ENCODE data around the gene FAM13A.

The FAM13A gene

GRCh38 chr4:89044147-89044900 is 12.7 kb downstream of the FAM13A start:
- H3K4me3 ChIP-seq (ENCODE audit: low read length): no peak overlapping the region
- no peak for DNase-seq (ENCODE audit: low read depth)
- TF ChIP-seq CTCF (IDR thresholded peaks at IDR 0.05; ENCODE audit: insufficient read depth, low read depth, low read length, missing control alignments): no peak

GRCh38 chr4:89042055-89042454 is 14.9 kb downstream of the FAM13A start:
- no peak for TF ChIP-seq CTCF (IDR thresholded peaks at IDR 0.05; ENCODE audit: insufficient read depth, low read depth, low read length, missing control alignments)
- H3K4me3 ChIP-seq (ENCODE audit: low read length): no peak overlapping the region
- DNase-seq (ENCODE audit: low read depth): no peak

- TF ChIP-seq CTCF (IDR thresholded peaks at IDR 0.05; ENCODE audit: insufficient read depth, low read depth, low read length, missing control alignments): no peak
- H3K4me3 ChIP-seq (ENCODE audit: low read length): no peak overlapping the region
- DNase-seq (ENCODE audit: low read depth): no peak
Measured at GRCh38 chr4:89039730-89040338, 17.2 kb downstream of the FAM13A start.

GRCh38 chr4:89036535-89036934 is 20.4 kb downstream of the FAM13A start:
- H3K4me3 ChIP-seq (ENCODE audit: low read length): no peak overlapping the region

GRCh38 chr4:89031272-89031671 is 25.7 kb downstream of the FAM13A start:
- DNase-seq (ENCODE audit: low read depth): no peak
- TF ChIP-seq CTCF (IDR thresholded peaks at IDR 0.05; ENCODE audit: insufficient read depth, low read depth, low read length, missing control alignments): no peak
- no peak overlapping the region for H3K4me3 ChIP-seq (ENCODE audit: low read length)

More at GRCh38 chr4:89036535-89036934, 20.4 kb downstream of the FAM13A start:
- no peak for TF ChIP-seq CTCF (IDR thresholded peaks at IDR 0.05; ENCODE audit: insufficient read depth, low read depth, low read length, missing control alignments)
- no peak for DNase-seq (ENCODE audit: low read depth)

- H3K4me3 ChIP-seq (ENCODE audit: low read length): no peak overlapping the region
- DNase-seq (ENCODE audit: low read depth): no peak
- no peak for TF ChIP-seq CTCF (IDR thresholded peaks at IDR 0.05; ENCODE audit: insufficient read depth, low read depth, low read length, missing control alignments)
Measured at GRCh38 chr4:89029591-89029990, 27.4 kb downstream of the FAM13A start.

Data from epithelial cell of esophagus (primary cell).